Stimulated activated effector memory CD8-positive, alpha-beta T cell treated with anti-CD3 and anti-CD28 coated beads, Interleukin-12 subunit alpha, Interleukin-12 subunit beta, amount 100 ng/mL, for 72 hours (primary cell): ENCODE measurements around the gene SERPINF2.
"Not testable (repeated sequence)": the region's sequence is repeated elsewhere in the genome, so short reads cannot be mapped to it uniquely, and the experiment has no call there.

Source experiments
- ATAC-seq: fragments of 150-1000 bp; cut with Tn5 transposase; 2 replicates; pipeline ENCODE4 v1.10.0; 2021
- DNase-seq, 2 donors: peaks; one replicate each; pipeline ENCODE4 v3.0.0; 2021 to 2022; ENCODE audit warnings: low spot score in 2 of 2
- H3K27ac Mint-ChIP-seq: one replicate; pipeline ENCODE4 v1.8.0; 2022; ENCODE audit warnings: mild to moderate bottlenecking, mixed read lengths
- H3K36me3 Mint-ChIP-seq: one replicate; pipeline ENCODE4 v1.8.0; 2022; ENCODE audit warnings: mild to moderate bottlenecking, mixed read lengths
- H3K4me1 Mint-ChIP-seq: one replicate; pipeline ENCODE4 v1.8.0; 2022; ENCODE audit warnings: mixed read lengths
- H3K4me3 Mint-ChIP-seq: one replicate; pipeline ENCODE4 v1.8.0; 2022; ENCODE audit warnings: mild to moderate bottlenecking, mixed read lengths
- H3K9me3 Mint-ChIP-seq: one replicate; pipeline ENCODE4 v1.8.0; 2022; ENCODE audit warnings: mixed read lengths

The SERPINF2 gene

DNA sequence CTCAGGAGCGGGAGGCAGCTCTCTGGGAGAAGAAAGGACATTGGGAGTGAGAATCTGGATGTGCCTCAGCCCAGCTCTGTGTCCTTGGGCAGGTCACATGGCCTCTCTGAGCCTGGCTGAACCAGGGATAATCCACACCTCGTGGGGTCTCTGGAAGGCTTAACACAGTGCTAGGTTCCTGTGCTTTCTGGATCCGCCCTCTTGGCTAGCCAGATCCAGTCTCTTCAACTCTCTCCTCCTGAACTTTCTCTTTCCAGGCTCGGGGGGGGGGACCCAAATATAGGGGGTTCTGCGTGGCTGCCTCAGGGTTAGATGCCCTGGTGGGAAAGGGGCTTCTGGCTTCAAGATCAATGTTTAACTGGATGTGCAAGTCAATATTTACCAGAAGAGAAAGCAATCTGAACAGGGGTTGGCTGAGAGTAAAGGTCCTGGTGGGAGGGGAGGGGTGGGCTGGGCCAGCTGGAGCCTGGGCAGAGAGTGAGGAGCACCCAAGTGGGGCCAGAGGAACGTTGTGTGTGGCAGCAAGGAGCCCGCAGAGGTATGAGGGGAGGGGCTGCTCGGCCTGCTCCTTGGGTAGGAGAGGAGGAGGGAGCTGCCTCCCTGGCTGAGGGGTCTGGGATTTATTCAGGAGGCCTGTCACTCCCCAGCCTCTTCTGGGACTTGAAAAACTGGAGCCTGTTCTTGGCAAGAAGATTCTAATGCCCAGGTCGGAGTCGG, at the start of gene SERPINF2:
Gene SERPINF2, plus strand, starts transcription at position 501 of the 717 bp plus-strand sequence. CDS start 2,125 bp downstream, outside the sequence.
- no peaks in the 10 kb centered on the region for H3K9me3 Mint-ChIP-seq

DNA sequence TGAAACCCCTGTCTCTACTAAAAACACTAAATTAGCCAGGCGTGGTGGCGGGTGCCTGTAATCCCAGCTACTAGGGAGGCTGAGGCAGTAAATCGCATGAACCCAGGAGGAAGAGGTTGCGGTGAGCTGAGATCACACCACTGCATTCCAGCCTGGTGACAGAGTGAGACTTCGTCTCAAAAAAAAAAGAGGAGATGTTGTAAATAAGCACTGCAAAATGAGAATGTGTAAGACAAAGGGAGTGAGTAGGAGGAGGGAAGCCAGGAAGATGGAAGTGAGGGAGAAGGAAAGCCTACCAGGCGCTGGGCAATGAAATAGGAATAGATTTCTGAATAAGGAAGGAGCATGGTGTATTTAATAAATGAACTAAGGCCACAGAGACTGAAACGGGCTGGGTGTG, 49.3 kb upstream of the SERPINF2 start:
- no peak overlapping the region for H3K4me3 Mint-ChIP-seq
- H3K4me1 Mint-ChIP-seq = no peaks in the 10 kb centered on the region
- ATAC-seq (no peak), DNase-seq (no peak)
- no peaks in the 10 kb centered on the region for H3K9me3 Mint-ChIP-seq
- H3K36me3 Mint-ChIP-seq = no peaks in the 10 kb centered on the region
- H3K27ac Mint-ChIP-seq = no peak overlapping the region

More for the DNA sequence above, at the start of gene SERPINF2:
- no peak for DNase-seq
- ATAC-seq = no peak
- Mint-ChIP-seq H3K4me1 (no peaks in the 10 kb centered on the region), H3K36me3 (no peaks in the 10 kb centered on the region), H3K4me3 (no peak within 1 kb of the TSS), H3K27ac (peak within 1 kb of the TSS; percentile 69)

DNA sequence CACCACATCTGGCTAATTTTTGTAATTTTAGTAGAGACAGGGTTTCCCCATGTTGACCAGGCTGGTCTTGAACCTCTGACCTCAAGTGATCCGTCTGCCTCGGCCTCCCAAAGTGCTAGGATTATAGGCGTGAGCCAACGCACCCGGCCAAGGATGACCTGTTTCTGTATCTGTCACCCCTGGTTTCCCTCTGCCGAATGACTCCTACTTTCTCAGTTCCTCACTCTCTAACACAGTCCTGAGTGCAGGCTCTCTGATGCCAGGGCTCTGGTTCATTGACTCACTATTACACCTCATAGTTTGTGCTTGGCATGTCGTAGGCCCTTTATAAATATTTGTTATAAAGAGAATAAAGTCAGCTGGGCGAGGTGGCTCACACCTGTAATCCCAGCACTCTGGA, 47.3 kb upstream of the SERPINF2 start:
- ATAC-seq (peak; percentile 49), DNase-seq (no peak)
- H3K9me3 Mint-ChIP-seq = no peaks in the 10 kb centered on the region
- H3K4me1 Mint-ChIP-seq = no peaks in the 10 kb centered on the region
- H3K36me3 Mint-ChIP-seq = no peaks in the 10 kb centered on the region
- no peak overlapping the region for H3K4me3 Mint-ChIP-seq
- H3K27ac Mint-ChIP-seq = no peak overlapping the region

DNA sequence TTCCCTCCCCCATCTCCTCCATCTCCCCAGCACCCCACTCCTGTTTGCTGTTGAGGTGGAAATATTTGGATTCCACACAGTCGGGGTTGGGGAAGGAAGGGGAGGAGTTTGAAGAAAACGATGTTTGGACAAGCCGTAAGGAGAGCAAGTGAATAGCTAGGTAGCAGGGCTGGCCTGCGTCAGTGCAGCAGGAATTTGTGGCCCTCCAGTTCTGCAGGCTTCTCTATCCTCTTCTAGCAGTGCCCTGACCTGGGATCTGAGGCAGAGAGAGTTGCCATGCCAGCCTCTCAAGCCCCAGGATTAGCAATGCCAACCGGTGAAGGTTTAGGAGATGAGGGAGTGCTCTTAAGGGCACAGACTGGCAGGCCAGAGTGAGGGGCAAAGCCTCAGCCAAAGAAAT, 45.0 kb upstream of the SERPINF2 start:
- ATAC-seq = no peak
- Mint-ChIP-seq H3K4me1 (no peaks in the 10 kb centered on the region), H3K36me3 (no peaks in the 10 kb centered on the region), H3K4me3 (no peak overlapping the region), H3K9me3 (no peaks in the 10 kb centered on the region), H3K27ac (no peak overlapping the region)
- DNase-seq = no peak

DNA sequence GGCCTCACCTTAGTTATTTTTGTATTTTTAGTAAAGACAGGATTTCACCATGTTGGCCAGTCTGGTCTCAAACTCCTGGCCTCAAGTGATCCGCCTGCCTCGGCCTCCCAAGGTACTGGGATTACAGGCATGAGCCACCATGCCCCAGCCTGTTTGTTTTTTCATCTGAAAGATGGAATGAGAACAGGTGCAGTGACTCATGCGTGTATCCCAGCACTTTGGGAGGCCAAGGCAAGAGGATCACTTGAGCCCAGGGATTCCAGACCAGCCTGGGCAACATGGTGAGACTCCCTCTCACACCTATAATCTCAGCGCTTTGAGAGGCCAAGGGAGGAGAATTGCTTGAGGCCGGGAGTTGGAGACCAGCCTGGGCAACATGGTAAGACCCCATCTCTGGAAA, 42.8 kb upstream of the SERPINF2 start:
- ATAC-seq, H3K36me3 Mint-ChIP-seq, H3K4me1 Mint-ChIP-seq, H3K4me3 Mint-ChIP-seq, H3K9me3 Mint-ChIP-seq, DNase-seq, H3K27ac Mint-ChIP-seq: not testable (repeated sequence)

DNA sequence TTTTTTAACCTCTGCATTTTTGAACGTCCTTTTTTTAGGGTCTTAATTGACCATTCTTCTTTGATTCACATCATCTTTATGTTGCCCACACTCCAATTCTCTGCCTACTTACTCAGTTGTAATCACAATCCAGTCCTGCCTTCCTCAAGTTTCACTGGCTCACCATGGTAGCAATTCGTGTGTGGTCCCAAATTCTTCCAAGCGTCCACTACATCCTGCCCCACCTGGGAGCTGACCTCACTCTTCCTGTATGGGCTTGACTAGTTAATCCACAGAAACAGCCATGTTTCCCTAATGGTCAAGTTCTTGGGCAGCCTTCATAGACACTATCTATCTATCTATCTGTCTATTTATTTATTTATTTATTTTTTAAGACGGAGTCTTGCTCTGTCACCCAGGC, 39.6 kb upstream of the SERPINF2 start:
- no peaks in the 10 kb centered on the region for H3K9me3 Mint-ChIP-seq
- DNase-seq (no peak), ATAC-seq (no peak)
- no peak overlapping the region for H3K4me3 Mint-ChIP-seq
- H3K36me3 Mint-ChIP-seq = no peaks in the 10 kb centered on the region
- peaks cover 12% of the 10 kb centered on the region for H3K4me1 Mint-ChIP-seq
- H3K27ac Mint-ChIP-seq = no peak overlapping the region

DNA sequence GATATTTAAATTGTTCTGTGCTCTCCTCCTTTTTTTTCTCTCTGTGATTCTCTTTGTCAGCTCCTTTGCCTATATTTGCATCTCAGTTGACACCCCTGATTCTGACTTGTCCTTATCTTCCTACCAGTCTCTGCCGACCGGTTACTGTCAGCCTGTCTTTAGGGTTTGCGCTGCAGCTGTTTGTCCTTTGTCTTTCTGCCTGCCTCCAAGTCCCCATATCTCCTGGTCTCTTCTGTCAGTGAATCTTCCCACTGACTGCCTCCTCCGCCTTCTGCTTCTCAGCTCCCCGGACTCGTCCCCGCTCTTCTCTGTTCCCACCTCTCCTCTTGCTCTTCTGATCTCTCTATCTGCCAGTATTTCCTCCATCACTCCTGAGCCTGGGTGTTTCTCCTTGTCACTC, 37.7 kb upstream of the SERPINF2 start:
- Mint-ChIP-seq H3K4me1 (peaks cover 18% of the 10 kb centered on the region), H3K9me3 (no peaks in the 10 kb centered on the region), H3K27ac (no peak overlapping the region), H3K36me3 (no peaks in the 10 kb centered on the region), H3K4me3 (no peak overlapping the region)
- ATAC-seq (no peak), DNase-seq (no peak)

DNA sequence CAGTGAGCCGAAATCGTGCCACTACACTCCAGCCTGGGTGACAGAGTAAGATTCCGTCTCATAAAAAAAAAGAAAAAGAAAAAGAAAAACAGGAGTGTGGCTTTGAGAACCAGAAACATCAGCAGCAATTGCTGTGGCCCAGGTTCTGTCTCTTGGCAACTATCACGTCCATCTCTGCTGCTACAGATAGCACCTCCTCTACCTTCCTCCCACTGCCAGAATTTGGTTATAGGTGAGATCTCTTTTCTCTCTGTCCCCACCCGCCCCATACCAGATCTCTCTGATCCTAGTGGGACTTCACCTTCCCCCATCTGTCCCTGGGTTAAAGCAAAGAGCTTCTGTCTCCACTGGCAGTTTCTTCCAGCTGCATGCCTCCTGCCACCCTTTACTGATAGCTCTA, 35.6 kb upstream of the SERPINF2 start:
- Mint-ChIP-seq H3K4me1 (peaks cover 19% of the 10 kb centered on the region), H3K27ac (peak overlapping the region; percentile 64), H3K4me3 (no peak overlapping the region), H3K36me3 (peaks cover 8% of the 10 kb centered on the region), H3K9me3 (no peaks in the 10 kb centered on the region)
- ATAC-seq = peak; percentile 34
- DNase-seq = no peak

DNA sequence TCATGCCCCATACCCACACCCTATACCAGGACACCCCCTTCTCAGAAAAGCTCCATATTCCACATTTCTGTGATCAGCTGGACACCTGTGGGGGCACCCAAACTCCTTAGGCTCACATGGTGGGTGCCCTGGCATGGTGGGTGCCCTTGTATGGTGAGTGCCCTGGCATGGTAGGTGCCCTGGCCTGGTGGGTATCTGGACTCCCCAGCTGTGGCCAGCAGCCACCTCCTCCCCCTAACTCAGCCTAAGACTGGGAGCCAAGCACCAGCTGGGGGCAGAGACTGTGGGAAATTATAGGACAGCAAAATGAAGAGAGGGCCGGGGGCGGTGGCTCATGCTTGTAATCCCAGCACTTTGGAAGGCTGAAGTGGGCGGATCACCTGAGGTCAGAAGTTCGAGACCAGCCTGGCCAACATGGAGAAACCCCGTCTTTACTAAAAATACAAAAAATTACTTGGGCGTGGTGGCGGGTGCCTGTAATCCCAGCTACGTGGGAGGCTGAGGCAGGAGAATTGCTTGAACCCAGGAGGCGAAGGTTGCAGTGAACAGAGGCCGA, 33.8 kb upstream of the SERPINF2 start:
- Mint-ChIP-seq H3K4me1 (peaks cover 37% of the 10 kb centered on the region), H3K4me3 (peak overlapping the region; percentile 62), H3K36me3 (peaks cover 22% of the 10 kb centered on the region)
- not testable (repeated sequence) for DNase-seq, H3K9me3 Mint-ChIP-seq, H3K27ac Mint-ChIP-seq, ATAC-seq

DNA sequence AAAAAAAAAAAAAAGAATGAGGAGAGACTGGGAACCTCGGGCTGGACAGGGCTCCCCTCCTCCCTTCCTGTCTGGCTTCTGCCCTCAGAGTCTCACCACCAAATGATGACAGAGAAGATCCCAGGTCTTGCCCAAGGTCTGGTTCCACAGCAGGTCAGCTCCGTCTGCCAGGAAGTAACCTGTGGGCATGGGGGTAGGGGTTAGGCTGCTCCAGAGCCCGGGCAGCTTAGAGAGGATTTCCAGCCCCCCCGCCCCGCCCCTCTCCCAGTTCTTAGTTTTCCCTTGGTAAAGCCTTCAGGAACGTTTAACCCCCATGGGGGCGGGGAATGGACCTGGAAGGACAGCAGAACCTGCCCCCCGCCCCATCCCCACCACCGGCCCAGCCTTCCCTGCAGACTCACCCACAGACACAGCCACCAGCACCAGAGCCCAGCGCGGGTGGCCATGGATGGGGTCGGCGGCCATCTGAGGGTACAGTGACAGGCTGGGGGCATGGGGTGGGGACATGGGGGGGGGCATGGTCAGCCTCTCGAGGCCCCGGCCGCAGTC, 33.2 kb upstream of the SERPINF2 start:
- Mint-ChIP-seq H3K4me1 (peaks cover 43% of the 10 kb centered on the region), H3K27ac (no peak overlapping the region), H3K9me3 (no peaks in the 10 kb centered on the region), H3K4me3 (peak overlapping the region; percentile 62), H3K36me3 (peaks cover 27% of the 10 kb centered on the region)
- peak; percentile 7 for ATAC-seq
- DNase-seq = no peak

DNA sequence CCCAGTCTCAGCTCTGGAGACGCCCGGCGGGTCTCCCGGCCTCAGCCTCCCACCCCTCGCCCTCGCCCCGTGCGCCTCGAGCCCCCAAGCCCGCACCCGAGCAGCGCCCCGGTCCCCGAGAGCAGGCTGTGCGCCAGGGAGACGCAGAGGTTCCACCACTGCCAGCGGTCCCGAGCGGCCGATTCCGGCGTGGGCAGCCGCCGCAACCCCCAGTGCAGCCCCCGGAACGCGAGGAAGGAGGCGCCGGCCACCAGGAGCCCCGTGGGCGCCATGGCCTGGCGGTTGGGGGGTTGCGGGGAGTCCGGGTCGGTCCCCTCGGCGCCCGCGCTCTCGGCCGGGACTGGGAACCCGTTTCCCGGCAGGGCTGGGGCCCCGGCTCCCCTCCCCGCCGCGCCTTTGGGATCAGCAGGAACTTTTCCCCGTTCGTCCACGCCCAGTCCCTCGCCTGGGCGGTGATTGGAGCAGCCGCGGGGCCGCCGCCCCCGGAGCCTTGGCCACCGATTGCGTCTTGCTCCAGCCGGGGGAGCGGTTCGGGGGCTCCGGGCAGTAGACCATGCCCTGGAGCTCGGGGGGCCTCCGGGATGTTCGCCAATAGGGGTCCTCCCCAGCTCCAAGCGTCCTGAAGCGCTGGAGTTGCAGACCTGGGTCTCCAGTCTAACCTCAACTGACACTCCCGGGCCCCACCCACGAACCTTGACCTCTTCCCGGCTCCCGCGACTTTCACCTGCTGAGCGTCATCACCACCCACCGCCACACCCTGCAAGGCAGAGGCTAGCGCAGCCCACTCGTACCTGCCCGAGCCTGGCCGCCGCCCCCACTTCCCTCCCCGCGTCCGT, 32.5 kb upstream of the SERPINF2 start, which contains the start of gene TLCD2:
Gene TLCD2, minus strand, starts transcription at position 407 of the 836 bp plus-strand sequence. Its CDS starts 135 bp downstream, at position 272.
- Mint-ChIP-seq H3K27ac (peak within 1 kb of the TSS; percentile 61), H3K4me3 (peak within 1 kb of the TSS; percentile 62), H3K9me3 (no peaks in the 10 kb centered on the region), H3K4me1 (peaks cover 49% of the 10 kb centered on the region), H3K36me3 (peaks cover 31% of the 10 kb centered on the region)
- DNase-seq = no peak
- peak; percentile 49 for ATAC-seq

DNA sequence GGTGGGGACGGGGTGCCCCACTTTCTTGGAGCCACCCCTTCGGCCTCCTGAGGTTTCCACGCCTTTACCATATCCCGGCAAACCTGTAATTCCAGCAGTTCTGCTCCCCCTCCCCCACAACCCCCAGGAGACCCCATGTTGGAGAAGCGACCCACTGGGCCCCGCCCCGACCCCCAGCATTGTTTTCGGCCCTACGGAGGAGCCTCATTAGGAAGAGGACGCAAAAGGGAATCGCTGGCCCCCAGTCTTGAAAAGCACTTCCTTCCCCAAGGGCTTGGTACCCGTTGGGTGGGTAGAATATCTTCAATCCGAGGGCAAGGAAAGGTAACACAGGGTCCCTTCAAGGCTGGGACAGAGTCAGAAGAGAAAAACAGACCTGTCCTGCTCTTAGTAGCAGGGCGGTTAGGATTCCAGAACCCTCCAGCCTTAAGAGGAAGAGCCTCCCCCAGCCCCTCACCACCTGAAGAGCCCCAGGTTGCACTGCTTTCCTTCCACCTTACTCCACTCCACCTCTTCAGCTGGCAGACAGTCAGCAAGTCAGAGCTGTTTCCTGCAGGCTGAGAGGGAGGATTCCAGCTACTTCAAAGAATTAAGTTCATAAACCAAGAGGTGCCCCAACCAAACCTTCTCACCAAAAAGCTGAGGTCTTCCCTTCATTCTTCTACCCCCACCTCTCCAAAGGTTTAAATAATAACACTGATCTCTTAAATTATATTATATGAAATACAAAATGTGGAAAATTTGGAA, 31.7 kb upstream of the SERPINF2 start:
- Mint-ChIP-seq H3K36me3 (peaks cover 32% of the 10 kb centered on the region), H3K27ac (peak overlapping the region; percentile 61), H3K9me3 (no peaks in the 10 kb centered on the region), H3K4me1 (peaks cover 49% of the 10 kb centered on the region), H3K4me3 (peak overlapping the region; percentile 62)
- no peak for DNase-seq
- no peak for ATAC-seq

DNA sequence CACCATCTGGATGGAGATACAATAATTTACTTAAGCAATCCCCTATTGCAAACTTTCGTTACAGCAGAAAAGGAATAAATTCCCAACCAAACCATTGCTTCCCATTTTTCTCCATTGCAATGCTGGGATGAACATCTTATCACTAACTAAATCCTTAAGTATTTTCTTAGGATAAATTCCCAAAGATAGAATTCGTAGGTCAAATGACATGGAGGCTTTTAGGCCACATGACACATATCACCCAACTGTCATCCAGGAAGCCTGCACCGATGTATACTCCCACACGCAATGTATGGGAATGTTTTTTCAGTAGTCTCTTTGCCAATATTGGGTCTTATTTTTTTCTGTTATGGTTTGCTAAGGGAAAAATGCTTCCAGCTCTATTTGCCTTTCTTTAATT, 30.9 kb upstream of the SERPINF2 start:
- Mint-ChIP-seq H3K27ac (no peak overlapping the region), H3K36me3 (peaks cover 40% of the 10 kb centered on the region), H3K4me3 (peak overlapping the region; percentile 62), H3K9me3 (no peaks in the 10 kb centered on the region), H3K4me1 (peaks cover 53% of the 10 kb centered on the region)
- ATAC-seq (no peak), DNase-seq (no peak)

DNA sequence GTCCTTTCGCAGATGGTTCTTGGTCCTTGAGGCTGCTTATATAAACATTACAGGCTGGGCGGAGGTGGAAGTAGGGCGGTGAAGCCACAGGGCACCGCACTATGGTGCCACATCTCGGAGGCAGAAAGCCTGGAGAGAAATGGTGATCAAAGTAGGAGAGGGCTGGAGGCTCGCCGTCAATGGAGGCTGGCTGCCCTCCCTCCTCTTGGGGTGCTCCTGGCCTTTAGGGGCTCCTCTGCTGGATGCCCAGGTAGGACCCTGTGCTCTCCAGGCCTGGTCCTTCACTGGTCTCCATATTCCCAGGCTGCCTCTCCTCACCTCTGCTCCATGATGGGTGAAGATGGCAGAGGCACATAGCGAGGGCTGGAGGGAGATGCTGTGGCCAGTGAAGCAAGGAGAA, 30.4 kb upstream of the SERPINF2 start:
- Mint-ChIP-seq H3K4me3 (no peak overlapping the region), H3K36me3 (peaks cover 45% of the 10 kb centered on the region), H3K27ac (peak overlapping the region; percentile 13), H3K9me3 (no peaks in the 10 kb centered on the region), H3K4me1 (peaks cover 53% of the 10 kb centered on the region)
- no peak for ATAC-seq
- DNase-seq = no peak
